ENCODE results near the gene PRKD1. TPM values are rescaled to one million over a fixed set of nuclear protein-coding genes. Genes with fewer than 3 reads are reported as not detected.

Gene PRKD1
- polyA plus RNA-seq, 1 of the 3 experiments (the other 2 are of a cell fraction): 0.07 TPM

- Histone ChIP-seq H3K9ac (no peak overlapping the region), H3K79me2 (ENCODE audit: insufficient read depth) (no peaks in the 10 kb centered on the region; the same call in 1 of the 2 replicates), H3K27ac (ENCODE audit: low read depth in 2 of 2, low read length in 1 of 2) (no peak overlapping the region), H3K9me3 (no peaks in the 10 kb centered on the region), H3K9me2 (no peaks in the 10 kb centered on the region), H3F3A (replicated peaks; ENCODE audit: insufficient read depth) (no peaks in the 10 kb centered on the region), H2AFZ (ENCODE audit: low read depth) (no peak overlapping the region), H3K27me3 (ENCODE audit: insufficient read depth) (no peaks in the 10 kb centered on the region), H3K4me1 (ENCODE audit: control insufficient read depth in 1 of 2, insufficient read depth in 2 of 2, low read depth in 1 of 2, low read length in 1 of 2) (no peaks in the 10 kb centered on the region), H3K4me3 (ENCODE audit: low read depth in 2 of 2, low read length in 1 of 2) (no peak overlapping the region), H4K20me1 (ENCODE audit: insufficient read depth) (no peaks in the 10 kb centered on the region), H3K4me2 (no peak overlapping the region), H3K36me3 (replicated peaks in 1 of 2; ENCODE audit: control insufficient read depth in 1 of 2, insufficient read depth in 2 of 2, low read length in 1 of 2) (no peaks in the 10 kb centered on the region)
- no peak for TF ChIP-seq ELF1 (IDR thresholded peaks at IDR 0.05)
- no peak for TF ChIP-seq USF1 (IDR thresholded peaks at IDR 0.05; ENCODE audit: borderline replicate concordance, low read depth)
- no peak for TF ChIP-seq RXRA (IDR thresholded peaks at IDR 0.05; ENCODE audit: borderline replicate concordance, low read depth)
- no peak for TF ChIP-seq RAD21 (IDR thresholded peaks at IDR 0.05; ENCODE audit: low read length)
- no peak for TF ChIP-seq GABPA (IDR thresholded peaks at IDR 0.05; ENCODE audit: low read depth)
- TF ChIP-seq FOXJ3 (CRISPR knock-in tag; IDR thresholded peaks at IDR 0.05): no peak
- no peak for TF ChIP-seq CHD2 (IDR thresholded peaks at IDR 0.05; ENCODE audit: low read length, partially characterized antibody)
- TF ChIP-seq USF2 (IDR thresholded peaks at IDR 0.05; ENCODE audit: borderline replicate concordance, low read depth, low read length): no peak
- no peak for TF ChIP-seq JUND (IDR thresholded peaks at IDR 0.05)
- no peak for TF ChIP-seq GATA2 (CRISPR knock-in tag; IDR thresholded peaks at IDR 0.05)
- WGBS (ENCODE audit: low lambda C conversion rate): 30% methylated on average over 3 of the region's 3 CpGs
- ChIA-PET CTCF (no interaction called here), POLR2A (no interaction called here)
- no peak for DNase-seq
These were observed 95.6 kb downstream of the PRKD1 start for GRCh38 chr14:29832042-29832441.

- Histone ChIP-seq H3F3A (replicated peaks; ENCODE audit: insufficient read depth) (no peaks in the 10 kb centered on the region), H3K9me2 (no peaks in the 10 kb centered on the region), H3K36me3 (replicated peaks in 1 of 2; ENCODE audit: control insufficient read depth in 1 of 2, insufficient read depth in 2 of 2, low read length in 1 of 2) (no peaks in the 10 kb centered on the region), H3K27ac (ENCODE audit: low read depth in 2 of 2, low read length in 1 of 2) (no peak overlapping the region), H3K4me3 (ENCODE audit: low read depth in 2 of 2, low read length in 1 of 2) (no peak overlapping the region), H3K9ac (no peak overlapping the region), H3K79me2 (ENCODE audit: insufficient read depth) (no peaks in the 10 kb centered on the region; the same call in 1 of the 2 replicates), H3K9me3 (no peaks in the 10 kb centered on the region), H3K4me1 (ENCODE audit: control insufficient read depth in 1 of 2, insufficient read depth in 2 of 2, low read depth in 1 of 2, low read length in 1 of 2) (no peaks in the 10 kb centered on the region), H4K20me1 (ENCODE audit: insufficient read depth) (no peaks in the 10 kb centered on the region), H3K4me2 (no peak overlapping the region), H2AFZ (ENCODE audit: low read depth) (no peak overlapping the region), H3K27me3 (ENCODE audit: insufficient read depth) (no peaks in the 10 kb centered on the region)
- ChIA-PET POLR2A (no interaction called here), CTCF (no interaction called here)
- 14% methylated on average over 2 of the region's 2 CpGs for WGBS (ENCODE audit: low lambda C conversion rate)
- TF ChIP-seq GATA2 (CRISPR knock-in tag; IDR thresholded peaks at IDR 0.05) (no peak), RXRA (IDR thresholded peaks at IDR 0.05; ENCODE audit: borderline replicate concordance, low read depth) (no peak), POLR2AphosphoS5 (IDR thresholded peaks at IDR 0.05; ENCODE audit: low read depth, low read length) (no peak), MAX (IDR thresholded peaks at IDR 0.05; ENCODE audit: low read depth) (no peak), FOXJ3 (CRISPR knock-in tag; IDR thresholded peaks at IDR 0.05) (no peak)
- no peak for DNase-seq
These were observed 97.8 kb downstream of the PRKD1 start for GRCh38 chr14:29829851-29830250.

Measured in SK-N-SH (cell line).